ENCODE results near the gene CIBAR2.

DNA sequence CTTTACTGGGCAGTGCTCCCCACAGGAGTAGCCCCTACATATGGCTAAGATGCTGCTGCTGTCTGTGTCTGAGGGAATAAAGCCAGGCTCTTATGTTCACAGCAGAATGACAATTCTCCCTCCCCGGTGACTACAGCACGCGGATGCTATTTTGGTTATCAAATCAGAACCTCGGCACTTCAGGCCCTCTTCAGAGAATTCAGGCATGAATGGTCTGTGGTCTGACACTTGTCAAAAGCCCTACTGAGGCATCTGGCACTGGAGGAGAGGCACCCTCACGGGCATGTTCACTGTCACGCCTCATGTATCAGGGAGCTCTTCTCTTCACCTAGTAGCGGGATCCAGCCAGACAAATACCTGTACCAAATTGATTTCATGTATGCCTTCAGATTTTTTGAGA, 54.3 kb downstream of the CIBAR2 start:
- TF ChIP-seq, protein P1, sequence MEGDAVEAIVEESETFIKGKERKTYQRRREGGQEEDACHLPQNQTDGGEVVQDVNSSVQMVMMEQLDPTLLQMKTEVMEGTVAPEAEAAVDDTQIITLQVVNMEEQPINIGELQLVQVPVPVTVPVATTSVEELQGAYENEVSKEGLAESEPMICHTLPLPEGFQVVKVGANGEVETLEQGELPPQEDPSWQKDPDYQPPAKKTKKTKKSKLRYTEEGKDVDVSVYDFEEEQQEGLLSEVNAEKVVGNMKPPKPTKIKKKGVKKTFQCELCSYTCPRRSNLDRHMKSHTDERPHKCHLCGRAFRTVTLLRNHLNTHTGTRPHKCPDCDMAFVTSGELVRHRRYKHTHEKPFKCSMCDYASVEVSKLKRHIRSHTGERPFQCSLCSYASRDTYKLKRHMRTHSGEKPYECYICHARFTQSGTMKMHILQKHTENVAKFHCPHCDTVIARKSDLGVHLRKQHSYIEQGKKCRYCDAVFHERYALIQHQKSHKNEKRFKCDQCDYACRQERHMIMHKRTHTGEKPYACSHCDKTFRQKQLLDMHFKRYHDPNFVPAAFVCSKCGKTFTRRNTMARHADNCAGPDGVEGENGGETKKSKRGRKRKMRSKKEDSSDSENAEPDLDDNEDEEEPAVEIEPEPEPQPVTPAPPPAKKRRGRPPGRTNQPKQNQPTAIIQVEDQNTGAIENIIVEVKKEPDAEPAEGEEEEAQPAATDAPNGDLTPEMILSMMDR (IDR thresholded peaks at IDR 0.05): no peak
- TF ChIP-seq POLR2A (IDR thresholded peaks at IDR 0.05): no peak
